IPS DF 6.9 (cell line): ENCODE measurements around the gene PARD3B.

Source experiments
- DNase-seq: peaks from one replicate; pipeline ENCODE4 v3.0.0-alpha.2; 2013; ENCODE audit warnings: low read depth, low spot score
- H3K27ac ChIP-seq: one replicate; pipeline ENCODE4 v1.5.1; 2013; ENCODE audit warnings: low read length, control low read depth
- H3K27me3 ChIP-seq: 2 replicates; pipeline ENCODE4 v1.6.1; 2013; ENCODE audit warnings: mild to moderate bottlenecking, low read length; ENCODE audit not compliant: control insufficient read depth, insufficient read depth
- H3K36me3 ChIP-seq: 2 replicates; pipeline ENCODE4 v1.6.1; 2013; ENCODE audit warnings: low read length; ENCODE audit not compliant: control insufficient read depth, insufficient read depth
- H3K4me1 ChIP-seq: 2 replicates; pipeline ENCODE4 v1.6.1; 2013; ENCODE audit warnings: low read length; ENCODE audit not compliant: control insufficient read depth, insufficient read depth
- H3K4me3 ChIP-seq: 2 replicates; pipeline ENCODE4 v1.5.1; 2013; ENCODE audit warnings: mild to moderate bottlenecking, low read length
- H3K9me3 ChIP-seq: 2 replicates; pipeline ENCODE4 v1.6.1; 2013; ENCODE audit warnings: low read length, inconsistent platforms; ENCODE audit not compliant: control insufficient read depth, insufficient read depth
- WGBS: extraction: QIAGEN DNeasy Blood & Tissue Kit; methylation state at CpG from one replicate; pipeline ENCODE4 v1.1.7; 2013; ENCODE audit warnings: mixed read lengths, missing lambda C conversion rate; ENCODE audit not compliant: insufficient read length, insufficient coverage; 5-methylcytosine and 5-hydroxymethylcytosine counted together

The PARD3B gene

GRCh38 chr2:205494537-205495235, 949.4 kb downstream of the PARD3B start:
- no peak overlapping the region for H3K4me3 ChIP-seq
- no peaks in the 10 kb centered on the region for H3K27me3 ChIP-seq
- no peaks in the 10 kb centered on the region for H3K36me3 ChIP-seq
- no CpG with 5 or more reads among the region's 7 CpGs for WGBS
- no peak overlapping the region for H3K27ac ChIP-seq
- DNase-seq: no peak
- no peaks in the 10 kb centered on the region for H3K4me1 ChIP-seq
- H3K9me3 ChIP-seq: no peaks in the 10 kb centered on the region

DNA sequence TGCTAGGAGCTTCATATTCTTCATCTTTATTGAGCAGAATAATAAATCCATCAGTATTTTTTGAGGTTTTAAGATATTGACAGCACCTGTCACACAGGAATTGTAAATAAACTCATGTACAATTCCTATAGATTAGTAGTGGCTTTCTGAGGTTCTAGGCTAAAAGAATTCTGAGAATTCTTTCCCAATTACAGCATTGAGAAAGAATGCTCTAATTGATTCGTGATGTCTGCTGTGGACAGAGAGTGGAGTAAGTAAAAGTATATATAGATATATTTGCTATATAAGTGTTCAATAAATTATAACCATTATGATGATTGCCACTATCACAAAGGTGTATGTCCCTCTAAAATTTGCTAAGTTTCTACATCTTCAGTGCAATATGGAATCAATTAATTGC, 950.5 kb downstream of the PARD3B start:
- Histone ChIP-seq H3K27me3 (no peaks in the 10 kb centered on the region), H3K4me3 (no peak overlapping the region), H3K27ac (no peak overlapping the region), H3K9me3 (no peaks in the 10 kb centered on the region), H3K36me3 (no peaks in the 10 kb centered on the region), H3K4me1 (no peaks in the 10 kb centered on the region)
- WGBS: no CpG with 5 or more reads among the region's 1 CpG
- DNase-seq: no peak

DNA sequence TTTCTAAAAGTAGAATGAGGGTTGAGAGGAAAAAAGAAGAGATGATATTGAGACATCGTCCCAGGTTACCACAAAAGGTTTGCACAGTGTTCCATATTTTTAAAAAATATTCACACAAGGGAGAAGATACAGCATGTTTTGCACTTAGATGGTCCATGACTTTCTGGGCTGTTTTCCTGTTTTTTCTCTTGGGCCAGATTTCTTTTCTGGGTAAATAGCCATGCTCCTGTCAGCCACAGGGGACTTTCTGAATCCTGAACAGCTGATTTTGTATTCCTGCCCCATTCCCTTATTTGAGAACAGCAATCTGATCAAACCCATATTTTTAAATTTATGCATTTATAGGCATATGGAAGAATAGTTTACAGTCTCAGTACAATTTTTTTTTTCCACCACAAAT, 951.1 kb downstream of the PARD3B start:
- no peaks in the 10 kb centered on the region for H3K36me3 ChIP-seq
- no peaks in the 10 kb centered on the region for H3K4me1 ChIP-seq
- no CpG with 5 or more reads among the region's 1 CpG for WGBS
- no peaks in the 10 kb centered on the region for H3K27me3 ChIP-seq
- no peak overlapping the region for H3K4me3 ChIP-seq
- H3K9me3 ChIP-seq: no peaks in the 10 kb centered on the region
- no peak for DNase-seq
- H3K27ac ChIP-seq: no peak overlapping the region

DNA sequence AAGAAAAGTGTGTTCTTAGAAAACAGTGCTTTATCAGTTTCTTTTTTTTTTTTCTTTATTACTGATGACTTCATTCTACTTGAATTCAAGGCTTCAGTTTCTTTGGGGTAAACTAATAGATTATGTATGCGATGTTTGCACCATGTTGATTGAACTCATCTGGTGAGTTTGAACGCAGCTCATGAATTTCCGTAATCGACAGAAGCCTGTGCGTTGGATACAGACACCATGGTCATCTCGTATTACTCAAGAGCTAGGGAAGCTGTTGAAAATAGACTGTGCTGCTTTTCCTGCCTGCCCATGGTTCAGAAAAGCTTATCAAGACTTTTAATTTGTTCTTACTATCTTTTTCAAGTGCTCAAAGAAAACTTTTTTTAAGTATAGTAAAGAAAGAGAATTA, 951.5 kb downstream of the PARD3B start:
- Histone ChIP-seq H3K27ac (no peak overlapping the region), H3K4me3 (no peak overlapping the region), H3K9me3 (no peaks in the 10 kb centered on the region), H3K4me1 (no peaks in the 10 kb centered on the region), H3K36me3 (no peaks in the 10 kb centered on the region), H3K27me3 (no peaks in the 10 kb centered on the region)
- no CpG with 5 or more reads among the region's 6 CpGs for WGBS
- no peak for DNase-seq

DNA sequence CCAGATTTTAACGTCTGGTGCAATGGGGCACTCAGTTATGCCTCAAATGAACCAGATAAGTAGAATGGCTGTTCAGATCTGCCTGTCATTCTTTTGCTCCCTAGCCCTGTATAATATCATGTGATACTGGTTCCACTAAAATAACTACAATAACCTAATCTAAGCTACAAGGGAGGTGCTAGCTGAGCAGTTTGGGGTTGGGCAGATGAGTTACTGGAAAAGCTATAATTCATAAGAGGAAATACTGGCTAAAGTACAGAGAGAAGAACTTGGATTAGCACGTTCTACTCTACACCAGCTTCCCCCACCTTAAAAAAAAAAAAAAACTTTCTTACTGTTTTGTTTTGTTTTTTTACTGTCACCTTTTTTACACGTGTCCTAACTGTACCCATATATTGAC, 953.7 kb downstream of the PARD3B start:
- H3K4me3 ChIP-seq: no peak overlapping the region
- no peaks in the 10 kb centered on the region for H3K9me3 ChIP-seq
- no peaks in the 10 kb centered on the region for H3K27me3 ChIP-seq
- no peak for DNase-seq
- no CpG with 5 or more reads among the region's 3 CpGs for whole genome bisulfite sequencing
- no peak overlapping the region for H3K27ac ChIP-seq
- H3K36me3 ChIP-seq: no peaks in the 10 kb centered on the region
- no peaks in the 10 kb centered on the region for H3K4me1 ChIP-seq

DNA sequence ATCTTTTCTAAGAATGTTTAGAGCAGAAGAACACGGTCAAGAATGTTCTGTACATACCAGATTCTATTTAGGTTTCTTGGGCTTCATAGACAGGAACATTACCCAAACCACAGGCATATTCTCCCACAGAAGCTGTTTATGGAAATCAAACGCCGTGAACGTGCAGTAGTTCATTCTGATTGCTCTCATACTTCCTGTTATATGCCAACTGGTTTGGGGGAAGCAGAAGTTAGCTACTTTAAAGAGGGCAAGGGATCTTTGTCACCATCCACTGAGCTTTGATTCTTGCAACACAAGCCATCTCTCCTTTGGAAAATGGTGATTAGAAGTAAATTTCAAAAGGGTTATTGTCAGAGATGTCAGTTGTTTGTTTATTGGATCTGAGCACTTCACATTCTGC, 954.8 kb downstream of the PARD3B start:
- H3K9me3 ChIP-seq: no peaks in the 10 kb centered on the region
- H3K4me1 ChIP-seq: no peaks in the 10 kb centered on the region
- H3K4me3 ChIP-seq: no peak overlapping the region
- H3K27me3 ChIP-seq: no peaks in the 10 kb centered on the region
- no peak for DNase-seq
- WGBS: no CpG with 5 or more reads among the region's 4 CpGs
- no peak overlapping the region for H3K27ac ChIP-seq
- H3K36me3 ChIP-seq: no peaks in the 10 kb centered on the region

DNA sequence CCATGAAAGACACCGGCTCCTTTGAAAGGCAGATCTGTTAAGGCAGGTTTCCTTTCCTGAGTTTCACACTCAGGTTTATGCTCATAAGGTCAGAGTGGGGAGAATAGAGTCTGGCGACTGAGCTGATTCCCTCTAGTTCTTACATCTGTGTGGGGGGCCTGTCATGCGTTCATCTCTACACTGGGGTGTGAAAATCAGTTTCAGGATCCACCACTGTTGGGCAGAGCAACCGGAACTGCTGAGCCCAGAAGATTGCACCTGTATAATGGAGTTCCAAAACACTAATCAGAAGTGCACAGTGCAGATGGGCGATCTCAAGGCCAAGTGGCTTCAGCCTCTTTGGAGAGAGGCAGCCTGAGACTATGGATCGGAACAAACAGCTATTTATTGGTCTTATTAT, 955.7 kb downstream of the PARD3B start:
- WGBS: no CpG with 5 or more reads among the region's 6 CpGs
- Histone ChIP-seq H3K4me1 (no peaks in the 10 kb centered on the region), H3K9me3 (no peaks in the 10 kb centered on the region), H3K4me3 (no peak overlapping the region), H3K27me3 (no peaks in the 10 kb centered on the region), H3K27ac (no peak overlapping the region), H3K36me3 (no peaks in the 10 kb centered on the region)
- no peak for DNase-seq

- no peaks in the 10 kb centered on the region for H3K4me1 ChIP-seq
- DNase-seq: no peak
- WGBS: no CpG with 5 or more reads among the region's 7 CpGs
These were observed 956.6 kb downstream of the PARD3B start for GRCh38 chr2:205501826-205502225.

DNA sequence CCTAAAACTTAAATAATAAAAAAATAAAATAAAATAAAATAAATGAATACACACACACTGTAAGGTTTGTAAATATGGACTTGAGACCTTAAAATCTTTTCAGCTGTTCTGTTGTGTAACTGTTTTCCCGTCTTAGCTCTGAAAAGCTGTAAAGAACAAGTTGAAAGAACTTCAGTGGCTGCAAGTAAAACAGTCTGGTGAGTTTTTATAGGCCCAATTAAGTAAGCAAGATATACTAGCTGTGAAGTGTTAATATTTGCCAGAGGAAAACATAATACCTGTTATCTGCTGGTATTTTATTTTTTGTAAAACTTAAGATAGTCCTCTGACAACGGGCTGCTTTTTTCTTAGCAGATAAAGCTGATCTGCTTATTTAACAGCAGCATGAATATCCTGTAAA, 960.1 kb downstream of the PARD3B start:
- H3K27ac ChIP-seq: no peak overlapping the region
- H3K4me3 ChIP-seq: no peak overlapping the region
- no peaks in the 10 kb centered on the region for H3K9me3 ChIP-seq
- no peaks in the 10 kb centered on the region for H3K4me1 ChIP-seq
- no peaks in the 10 kb centered on the region for H3K36me3 ChIP-seq
- WGBS: no CpG with 5 or more reads among the region's 2 CpGs
- H3K27me3 ChIP-seq: no peaks in the 10 kb centered on the region
- no peak for DNase-seq

More at GRCh38 chr2:205501826-205502225, 956.6 kb downstream of the PARD3B start:
- no peaks in the 10 kb centered on the region for H3K36me3 ChIP-seq
- no peak overlapping the region for H3K27ac ChIP-seq
- no peak overlapping the region for H3K4me3 ChIP-seq
- no peaks in the 10 kb centered on the region for H3K9me3 ChIP-seq
- H3K27me3 ChIP-seq: no peaks in the 10 kb centered on the region

- no peaks in the 10 kb centered on the region for H3K4me1 ChIP-seq
- DNase-seq: no peak
- H3K27me3 ChIP-seq: no peaks in the 10 kb centered on the region
- no peak overlapping the region for H3K27ac ChIP-seq
- no peak overlapping the region for H3K4me3 ChIP-seq
- no peaks in the 10 kb centered on the region for H3K36me3 ChIP-seq
- no peaks in the 10 kb centered on the region for H3K9me3 ChIP-seq
- WGBS: no CpG with 5 or more reads among the region's 4 CpGs
These were observed 964.4 kb downstream of the PARD3B start for GRCh38 chr2:205509655-205510054.

DNA sequence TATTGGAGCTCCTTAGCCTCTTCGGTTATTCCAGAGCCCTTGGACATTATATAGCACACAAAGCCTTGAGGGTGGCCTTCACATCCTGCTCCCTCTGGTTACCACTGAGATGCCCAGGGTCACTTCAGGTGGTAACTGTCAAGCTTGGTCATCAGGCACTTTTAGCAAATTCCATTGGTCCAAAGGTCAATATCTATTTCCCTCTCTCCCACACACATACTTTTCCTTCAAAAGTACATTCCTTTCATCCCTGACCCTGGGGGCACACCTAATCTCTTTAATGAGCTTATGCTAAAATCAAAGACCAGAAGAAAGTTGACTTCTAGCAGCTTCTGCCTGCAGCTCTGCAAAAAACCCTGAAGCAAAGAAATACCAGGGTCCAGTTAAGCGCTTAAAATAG, 965.1 kb downstream of the PARD3B start:
- Histone ChIP-seq H3K27ac (no peak overlapping the region), H3K36me3 (no peaks in the 10 kb centered on the region), H3K9me3 (no peaks in the 10 kb centered on the region), H3K27me3 (no peaks in the 10 kb centered on the region), H3K4me3 (no peak overlapping the region), H3K4me1 (no peaks in the 10 kb centered on the region)
- WGBS: no CpG with 5 or more reads among the region's 2 CpGs
- DNase-seq: no peak
